Mesangial cell (primary cell): ENCODE measurements around the gene PLD5. TPM values are rescaled to one million over a fixed set of nuclear protein-coding genes. Genes with fewer than 3 reads are reported as not detected.

Experiments used
- total RNA-seq: library from RNA; depleted of rRNA; stranded (reverse); fragments of >200 nt; gene quantifications from 2 replicates; pipeline ENCODE4 v1.2.3, GENCODE V29; 2015

Gene PLD5
- total RNA-seq = under 0.01 TPM in 1 of 2 replicates, not detected in the other

GRCh38 chr1:242524571-242525359 is at the start of gene PLD5:
TSS of gene PLD5 (minus strand) at chr1:242524697.

